NCI-H460 (cell line): ENCODE measurements around the gene GGTLC3. TPM values are rescaled to one million over a fixed set of nuclear protein-coding genes. Genes with fewer than 3 reads are reported as not detected.
"Not testable (repeated sequence)": the region's sequence is repeated elsewhere in the genome, so short reads cannot be mapped to it uniquely, and the experiment has no call there.

ENCODE experiments used
- DNase-seq: peaks from one replicate; pipeline ENCODE4 v3.0.0-alpha.2; 2016; ENCODE audit warnings: low read depth; ENCODE audit errors: extremely low read depth
- polyA plus RNA-seq: library from polyadenylated mRNA; depleted of rRNA; stranded (reverse); fragments of >200 nt; gene quantifications from 2 replicates; pipeline ENCODE4 v1.2.3, GENCODE V29; 2014; cell fraction: nucleus; rRNA removed
- total RNA-seq: library from RNA; depleted of rRNA; stranded (reverse); fragments of >200 nt; shearing (Covaris generic); gene quantifications from 2 replicates; pipeline ENCODE4 v1.2.3, GENCODE V29; 2014; rRNA removed

GGTLC3 gene
- not detected in 2 replicates for total RNA-seq
- polyA plus RNA-seq, result not detected in 2 replicates

- not testable (repeated sequence) for DNase-seq
Measured at GRCh38 chr22:18518061-18518460, at the start of gene GGTLC3. Gene GGTLC3, minus strand, starts transcription at chr22:18518161. Its CDS starts 264 bp downstream, at chr22:18517897.

GRCh38 chr22:18560099-18560974, 42.4 kb upstream of the GGTLC3 start:
- DNase-seq, result not testable (repeated sequence)

GRCh38 chr22:18558939-18559338, 41.0 kb upstream of the GGTLC3 start:
- not testable (repeated sequence) for DNase-seq

- DNase-seq, result not testable (repeated sequence)
Measured at GRCh38 chr22:18558516-18558915, 40.6 kb upstream of the GGTLC3 start.

- DNase-seq, result not testable (repeated sequence)
Measured at GRCh38 chr22:18554280-18555256, 36.6 kb upstream of the GGTLC3 start.

- DNase-seq, result not testable (repeated sequence)
Measured at GRCh38 chr22:18552839-18553597, 35.1 kb upstream of the GGTLC3 start.

- DNase-seq, result not testable (repeated sequence)
Measured at GRCh38 chr22:18551046-18551445, 33.1 kb upstream of the GGTLC3 start.

- not testable (repeated sequence) for DNase-seq
Measured at GRCh38 chr22:18549458-18550179, 31.7 kb upstream of the GGTLC3 start.

- not testable (repeated sequence) for DNase-seq
Measured at GRCh38 chr22:18544615-18545014, 26.7 kb upstream of the GGTLC3 start.

GRCh38 chr22:18543400-18543799, 25.4 kb upstream of the GGTLC3 start:
- not testable (repeated sequence) for DNase-seq

GRCh38 chr22:18539994-18540393, 22.0 kb upstream of the GGTLC3 start:
- not testable (repeated sequence) for DNase-seq

GRCh38 chr22:18534315-18534714, 16.4 kb upstream of the GGTLC3 start:
- DNase-seq, result not testable (repeated sequence)

GRCh38 chr22:18533633-18534032, 15.7 kb upstream of the GGTLC3 start:
- DNase-seq, result not testable (repeated sequence)

- not testable (repeated sequence) for DNase-seq
Measured at GRCh38 chr22:18529416-18530145, 11.6 kb upstream of the GGTLC3 start.

GRCh38 chr22:18528597-18529415, 10.8 kb upstream of the GGTLC3 start:
- peak; percentile 30 for DNase-seq

- not testable (repeated sequence) for DNase-seq
Measured at GRCh38 chr22:18527752-18528596, 10.0 kb upstream of the GGTLC3 start, which contains the start of gene TMEM191B. Gene TMEM191B, plus strand, starts transcription at chr22:18527802. Its CDS starts 179 bp downstream, at chr22:18527981.

- DNase-seq, result not testable (repeated sequence)
Measured at GRCh38 chr22:18523328-18523727, 5.4 kb upstream of the GGTLC3 start.
